ENCODE data around the gene STK33. TPM values are rescaled to one million over a fixed set of nuclear protein-coding genes. Genes with fewer than 3 reads are reported as not detected.

Gene STK33
- total and polyA plus RNA-seq, 12 donors: 6.8 to 36.0 (median 17.2) TPM

DNA sequence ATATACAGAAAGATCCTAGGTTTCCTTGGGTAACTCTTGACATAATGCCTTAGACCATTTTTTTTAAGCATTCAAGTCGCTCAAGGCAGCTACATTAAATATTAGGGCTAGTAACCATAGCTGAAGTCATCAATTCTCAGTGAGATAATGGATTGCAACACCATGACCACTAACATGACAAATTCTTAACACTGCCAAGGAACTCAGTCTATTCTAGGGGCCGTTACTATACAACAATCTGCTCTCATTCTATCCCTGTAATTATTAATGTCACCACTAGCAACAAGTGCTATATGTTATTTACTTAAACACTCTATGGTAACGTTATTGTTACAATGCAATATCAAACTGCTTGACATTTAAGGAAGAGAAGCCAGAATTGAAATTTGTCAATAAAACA is 3.2 kb upstream of the STK33 start:
- Histone ChIP-seq H3K36me3 (replicated peaks in 1 of 2) (no peaks in the 10 kb centered on the region), H3K4me3 (no peak overlapping the region), H3K4me1 (replicated peaks in 1 of 2) (peaks cover 0 to 5% of the 10 kb centered on the region in 2 donors), H3K9me3 (replicated peaks in 1 of 3) (no peaks in the 10 kb centered on the region), H3K27ac (no peak overlapping the region), H3K27me3 (no peaks in the 10 kb centered on the region)
- TF ChIP-seq POLR2A (IDR thresholded peaks at IDR 0.05): no peak
- TF ChIP-seq, protein P1, sequence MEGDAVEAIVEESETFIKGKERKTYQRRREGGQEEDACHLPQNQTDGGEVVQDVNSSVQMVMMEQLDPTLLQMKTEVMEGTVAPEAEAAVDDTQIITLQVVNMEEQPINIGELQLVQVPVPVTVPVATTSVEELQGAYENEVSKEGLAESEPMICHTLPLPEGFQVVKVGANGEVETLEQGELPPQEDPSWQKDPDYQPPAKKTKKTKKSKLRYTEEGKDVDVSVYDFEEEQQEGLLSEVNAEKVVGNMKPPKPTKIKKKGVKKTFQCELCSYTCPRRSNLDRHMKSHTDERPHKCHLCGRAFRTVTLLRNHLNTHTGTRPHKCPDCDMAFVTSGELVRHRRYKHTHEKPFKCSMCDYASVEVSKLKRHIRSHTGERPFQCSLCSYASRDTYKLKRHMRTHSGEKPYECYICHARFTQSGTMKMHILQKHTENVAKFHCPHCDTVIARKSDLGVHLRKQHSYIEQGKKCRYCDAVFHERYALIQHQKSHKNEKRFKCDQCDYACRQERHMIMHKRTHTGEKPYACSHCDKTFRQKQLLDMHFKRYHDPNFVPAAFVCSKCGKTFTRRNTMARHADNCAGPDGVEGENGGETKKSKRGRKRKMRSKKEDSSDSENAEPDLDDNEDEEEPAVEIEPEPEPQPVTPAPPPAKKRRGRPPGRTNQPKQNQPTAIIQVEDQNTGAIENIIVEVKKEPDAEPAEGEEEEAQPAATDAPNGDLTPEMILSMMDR (IDR thresholded peaks at IDR 0.05): no peak
- WGBS, 4 donors: 44 to 67% (median 44%) methylated on average over 3 of the region's 3 CpGs
- no peak for DNase-seq
- intact Hi-C loops (cut with DNase I): no loop called here

DNA sequence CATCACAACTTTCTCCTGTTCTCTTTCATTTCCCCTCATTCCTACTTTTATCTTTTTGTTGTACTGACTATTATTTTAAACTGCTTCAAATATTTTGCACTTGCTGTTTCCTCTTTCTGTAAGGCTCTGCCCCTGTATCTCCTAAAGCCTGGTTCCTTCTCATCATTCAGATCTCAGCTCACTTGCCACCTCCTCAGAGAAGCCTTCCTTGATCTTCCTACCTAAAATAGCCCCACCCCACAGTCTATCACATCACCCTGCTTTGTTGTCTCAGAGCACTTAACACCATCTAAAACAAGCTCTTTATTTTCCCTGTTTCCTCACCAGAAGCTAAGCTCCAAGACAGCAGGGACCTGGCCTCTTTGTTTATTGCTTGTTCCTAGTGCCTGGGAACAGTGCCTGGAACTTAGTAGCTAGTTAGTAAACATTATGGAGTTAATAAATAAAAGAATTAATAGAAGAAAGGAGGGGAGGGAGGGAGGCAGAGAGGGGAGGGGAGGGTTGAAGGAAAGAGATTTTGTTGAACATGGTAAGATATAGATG is 2.5 kb upstream of the STK33 start:
- intact Hi-C loops (cut with DNase I): no loop called here
- no peak for DNase-seq
- Histone ChIP-seq H3K4me1 (replicated peaks in 1 of 2) (peaks cover 0 to 5% of the 10 kb centered on the region in 2 donors), H3K9me3 (replicated peaks in 1 of 3) (no peaks in the 10 kb centered on the region), H3K4me3 (no peak overlapping the region), H3K36me3 (replicated peaks in 1 of 2) (no peaks in the 10 kb centered on the region), H3K27me3 (no peaks in the 10 kb centered on the region), H3K27ac (no peak overlapping the region)
- TF ChIP-seq POLR2A (IDR thresholded peaks at IDR 0.05): no peak
- TF ChIP-seq, protein P1 (IDR thresholded peaks at IDR 0.05): no peak

DNA sequence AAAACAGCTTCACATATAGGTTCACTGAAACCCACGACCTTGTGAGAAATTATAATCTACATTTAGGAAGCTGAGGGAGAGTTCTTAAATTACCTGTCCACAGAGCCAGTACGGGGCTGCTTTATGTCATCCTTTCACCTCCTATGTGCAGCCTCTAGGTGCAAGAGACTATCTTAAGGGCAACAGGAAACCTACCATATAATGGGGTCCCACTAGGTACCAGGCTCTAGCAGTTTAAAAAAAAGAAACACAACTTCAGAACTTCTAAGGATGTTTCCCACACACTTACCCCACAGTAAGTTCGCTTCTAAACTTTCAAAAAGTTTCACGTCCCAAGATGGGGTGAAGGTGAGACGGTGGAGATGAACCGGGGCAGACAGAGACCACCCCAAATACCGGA is 573 bp downstream of the STK33 start:
- WGBS, 4 donors: 12 to 27% (median 15%) methylated on average over 7 of the region's 7 CpGs
- TF ChIP-seq POLR2A (IDR thresholded peaks at IDR 0.05): no peak
- TF ChIP-seq, protein P1 (IDR thresholded peaks at IDR 0.05): no peak
- H3K9me3 ChIP-seq (replicated peaks in 1 of 3): no peaks in the 10 kb centered on the region
- peaks cover 0 to 5% of the 10 kb centered on the region in 2 donors for H3K4me1 ChIP-seq (replicated peaks in 1 of 2)
- H3K27ac ChIP-seq: no peak overlapping the region
- no peaks in the 10 kb centered on the region for H3K36me3 ChIP-seq (replicated peaks in 1 of 2)
- DNase-seq: no peak
- intact Hi-C loops (cut with DNase I): no loop called here
- no peaks in the 10 kb centered on the region for H3K27me3 ChIP-seq
- H3K4me3 ChIP-seq: peak overlapping the region in 2 of 4 donors; percentile 52 to 68

DNA sequence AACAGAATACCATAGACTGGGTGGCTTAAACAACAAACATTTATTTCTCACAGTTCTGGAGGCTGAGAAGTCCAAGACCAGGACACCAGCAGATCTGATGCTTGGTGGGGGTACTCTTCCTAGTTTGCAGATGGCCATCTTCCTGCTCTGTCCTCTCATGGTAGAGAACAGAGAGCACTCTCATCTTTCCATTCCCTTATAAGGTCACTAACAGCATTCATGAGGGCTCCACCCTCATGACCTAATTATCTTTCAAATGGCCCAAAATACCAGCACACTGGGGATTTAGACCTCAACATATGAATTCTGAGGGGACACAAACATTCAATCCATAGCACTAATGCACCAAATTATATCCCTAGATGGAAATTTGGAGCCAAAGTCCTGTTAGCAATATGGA is 6.1 kb downstream of the STK33 start:
- H3K27ac ChIP-seq: no peak overlapping the region
- H3K9me3 ChIP-seq (replicated peaks in 1 of 3): no peaks in the 10 kb centered on the region
- H3K36me3 ChIP-seq (replicated peaks in 1 of 2): no peaks in the 10 kb centered on the region
- H3K4me1 ChIP-seq (replicated peaks in 1 of 2): peaks cover 12 to 16% of the 10 kb centered on the region in 2 donors
- no peak for DNase-seq
- H3K4me3 ChIP-seq: no peak overlapping the region
- H3K27me3 ChIP-seq: no peaks in the 10 kb centered on the region
- TF ChIP-seq POLR2A (IDR thresholded peaks at IDR 0.05): no peak
- TF ChIP-seq, protein P1 (IDR thresholded peaks at IDR 0.05): no peak
- intact Hi-C loops (cut with DNase I): no loop called here

Measured in adrenal gland (tissue), 12 donors.